ENCODE results near the gene GZMH.
"Not testable (repeated sequence)": the region's sequence is repeated elsewhere in the genome, so short reads cannot be mapped to it uniquely, and the experiment has no call there.

GZMH gene

GRCh38 chr14:24609655-24610344, at the start of gene GZMH:
TSS of gene GZMH (minus strand) at chr14:24609685. CDS start at chr14:24609613, 72 bp downstream.
- H3K27ac ChIP-seq: no peak within 1 kb of the TSS
- no peak for TF ChIP-seq ZFX (IDR thresholded peaks at IDR 0.05)

- H3K27ac ChIP-seq: not testable (repeated sequence)
Measured at GRCh38 chr14:24648361-24648760, 38.9 kb upstream of the GZMH start.

GRCh38 chr14:24639905-24640304, 30.4 kb upstream of the GZMH start:
- H3K27ac ChIP-seq: no peak overlapping the region
- no peak for TF ChIP-seq ZFX (IDR thresholded peaks at IDR 0.05)
- TF ChIP-seq CTCF (conservative IDR thresholded peaks at IDR 0.05): no peak

GRCh38 chr14:24639270-24639669, 29.8 kb upstream of the GZMH start:
- TF ChIP-seq ZFX (IDR thresholded peaks at IDR 0.05) (no peak), CTCF (conservative IDR thresholded peaks at IDR 0.05) (no peak)
- no peak overlapping the region for H3K27ac ChIP-seq

- TF ChIP-seq ZFX (IDR thresholded peaks at IDR 0.05): no peak
- TF ChIP-seq CTCF (conservative IDR thresholded peaks at IDR 0.05): no peak
- no peak within 1 kb of the TSS for H3K27ac ChIP-seq
Measured at GRCh38 chr14:24634158-24634557, 24.7 kb upstream of the GZMH start, which contains the start of gene GZMB. TSS of gene GZMB (minus strand) at chr14:24634190. CDS start at chr14:24634160, 30 bp downstream.

- no peak for TF ChIP-seq ZFX (IDR thresholded peaks at IDR 0.05)
- TF ChIP-seq CTCF (conservative IDR thresholded peaks at IDR 0.05): no peak
- H3K27ac ChIP-seq: no peak overlapping the region
Measured at GRCh38 chr14:24633353-24633752, 23.9 kb upstream of the GZMH start.

GRCh38 chr14:24632761-24633160, 23.3 kb upstream of the GZMH start:
- no peak for TF ChIP-seq ZFX (IDR thresholded peaks at IDR 0.05)
- no peak overlapping the region for H3K27ac ChIP-seq

- no peak for TF ChIP-seq CTCF (conservative IDR thresholded peaks at IDR 0.05)
- no peak for TF ChIP-seq ZFX (IDR thresholded peaks at IDR 0.05)
- H3K27ac ChIP-seq: no peak overlapping the region
Measured at GRCh38 chr14:24632336-24632735, 22.9 kb upstream of the GZMH start.

- TF ChIP-seq ZFX (IDR thresholded peaks at IDR 0.05): no peak
- no peak for TF ChIP-seq CTCF (conservative IDR thresholded peaks at IDR 0.05)
- no peak overlapping the region for H3K27ac ChIP-seq
Measured at GRCh38 chr14:24631749-24632335, 22.4 kb upstream of the GZMH start.

Measured in C4-2B (cell line).